ENCODE results near the gene PRMT9.

The PRMT9 gene

DNA sequence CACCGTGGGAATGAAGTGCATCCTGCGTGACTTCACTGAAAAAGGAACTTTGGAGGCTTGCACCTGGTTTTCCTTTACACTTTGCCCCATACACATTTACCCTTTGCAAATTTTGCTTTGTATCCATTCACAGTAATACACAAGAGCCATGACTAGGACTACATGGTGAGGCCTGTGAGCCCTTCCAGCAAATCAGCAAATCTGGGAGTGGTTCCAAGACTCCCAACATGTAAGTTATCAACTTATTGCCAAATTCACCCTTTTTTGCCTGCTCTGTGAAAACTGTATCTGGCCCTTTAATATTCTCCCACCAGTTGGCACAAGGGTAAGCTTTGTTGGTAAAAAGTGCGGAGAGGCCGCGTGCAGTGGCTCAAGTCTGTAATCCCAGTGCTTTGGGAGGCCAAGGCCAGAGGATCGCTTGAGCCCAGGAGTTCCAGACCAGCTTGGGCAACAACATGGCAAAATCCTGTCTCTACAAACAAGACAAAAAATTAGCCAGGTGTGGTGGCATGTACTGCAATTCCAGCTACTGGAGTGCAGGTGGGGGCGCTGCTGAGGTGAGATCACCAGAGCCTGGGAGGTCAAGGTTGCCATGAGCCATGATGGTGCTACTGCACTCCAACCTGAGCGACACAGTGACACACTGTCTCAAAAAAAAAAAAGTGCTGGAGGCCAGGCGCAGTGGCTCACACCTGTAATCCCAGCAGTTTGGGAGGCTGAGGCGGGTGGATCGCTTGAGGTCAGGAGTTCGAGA, 5.0 kb downstream of the PRMT9 start:
- no peak for DNase-seq

DNA sequence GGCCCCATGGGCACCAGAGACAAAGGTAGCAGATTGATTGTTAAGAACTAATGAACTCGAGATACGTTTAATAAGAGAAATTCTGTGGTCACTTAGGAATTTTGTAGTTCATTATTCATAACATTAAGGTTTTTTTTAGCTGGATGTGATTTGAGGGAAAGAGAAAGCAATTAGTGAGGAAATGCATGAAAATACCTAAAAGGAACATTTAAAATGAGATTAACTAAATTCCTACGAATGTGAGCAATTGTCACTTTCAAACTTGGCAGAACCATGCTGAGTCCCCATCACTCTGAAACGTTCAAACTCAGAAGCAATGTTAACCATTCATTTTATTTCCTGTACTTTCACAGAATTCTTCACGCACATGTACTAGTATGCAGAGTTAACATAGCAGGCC, 5.9 kb downstream of the PRMT9 start:
- no peak for DNase-seq

DNA sequence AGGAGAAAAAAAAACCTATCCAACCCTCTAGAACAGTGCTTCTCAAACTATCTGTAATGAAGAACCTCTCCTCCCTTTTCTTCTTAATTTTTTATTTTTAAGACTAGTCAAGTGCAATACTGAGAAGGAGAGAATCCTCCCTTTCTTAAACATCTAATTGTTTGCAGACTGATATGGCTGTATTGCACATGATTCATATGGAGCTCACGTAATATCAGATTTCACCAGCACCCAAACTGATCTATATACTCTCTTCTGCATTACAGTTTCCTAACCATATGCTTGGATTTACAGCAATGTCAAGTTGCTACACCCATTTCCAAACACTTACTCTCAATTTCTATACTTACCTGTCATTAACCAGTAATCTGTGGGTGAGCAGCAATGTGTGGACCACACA, 9.5 kb downstream of the PRMT9 start:
- DNase-seq, result no peak

DNA sequence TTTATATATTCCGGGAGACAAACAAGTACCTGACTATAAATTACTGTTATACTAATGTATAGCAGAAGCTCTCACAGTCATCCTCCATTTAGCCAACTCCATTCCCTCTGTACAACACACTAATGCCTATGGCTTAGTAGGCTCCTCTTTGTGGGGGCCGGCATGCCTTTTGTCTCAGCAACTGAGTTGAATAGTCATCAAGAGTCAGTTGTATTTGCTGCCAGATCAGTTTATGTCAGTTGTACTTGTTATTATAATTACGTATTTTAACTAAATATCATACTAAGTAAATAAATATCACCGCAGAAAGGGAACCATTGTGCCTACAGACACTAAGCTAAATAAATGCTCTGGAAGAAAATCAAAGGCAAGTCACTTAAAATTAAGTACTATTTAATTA, 9.9 kb downstream of the PRMT9 start:
- peak; percentile 29 for DNase-seq

DNA sequence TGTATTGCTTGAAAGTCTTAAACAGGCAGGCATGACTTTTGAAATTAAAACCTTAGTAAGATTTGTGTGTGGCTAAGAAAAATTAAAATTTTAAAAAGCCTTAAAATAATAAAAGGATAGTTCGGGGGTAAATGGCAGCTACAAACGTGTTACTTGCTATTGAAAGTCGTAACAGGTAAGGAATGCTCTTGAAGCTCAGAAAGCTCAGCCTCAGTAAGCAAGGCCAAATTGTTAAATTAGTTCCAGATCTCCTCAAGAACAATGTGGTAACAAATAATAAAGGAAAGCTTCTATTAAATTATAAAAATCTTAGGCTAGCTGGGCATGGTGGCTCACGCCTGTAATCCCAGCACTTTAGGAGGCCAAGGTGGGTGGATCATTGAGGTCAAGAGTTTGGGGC, 25.5 kb downstream of the PRMT9 start:
- no peak for DNase-seq

DNA sequence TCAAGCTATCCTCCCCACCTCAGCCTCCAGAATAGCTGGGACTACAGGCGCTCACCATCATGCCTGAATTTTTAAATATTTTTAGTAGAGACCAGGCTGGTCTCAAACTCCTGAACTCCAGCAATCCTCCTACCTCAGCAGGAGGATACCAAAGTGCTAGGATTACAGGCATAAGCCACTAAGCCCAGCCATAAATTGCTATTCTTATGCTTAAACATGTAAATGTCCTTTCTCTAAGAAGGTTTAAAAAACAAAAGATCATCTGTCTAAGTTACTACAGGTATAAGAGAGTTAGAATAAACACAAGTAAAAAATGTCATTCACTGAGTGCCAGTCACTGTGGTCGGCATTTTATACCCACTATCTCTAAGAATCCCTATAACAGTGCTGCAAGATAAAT, 28.3 kb downstream of the PRMT9 start:
- no peak for DNase-seq

DNA sequence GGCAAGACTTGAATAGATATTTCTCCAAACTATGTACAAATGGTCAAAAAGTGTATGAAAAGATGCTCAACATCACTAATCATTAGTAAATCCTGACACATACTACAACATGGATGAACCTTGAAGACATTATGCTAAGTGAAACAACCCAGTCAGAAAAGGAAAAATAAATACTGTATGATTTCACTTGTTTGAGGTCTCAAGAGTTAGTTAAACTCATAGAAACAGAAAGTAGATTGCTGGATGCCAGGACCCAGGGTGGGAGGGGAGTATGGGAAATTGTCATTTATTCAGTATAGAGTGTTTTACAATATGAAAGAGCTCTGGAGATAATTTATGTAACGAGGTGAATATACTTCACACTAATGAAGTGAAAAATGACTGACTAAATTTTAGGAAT, 32.4 kb downstream of the PRMT9 start:
- no peak for DNase-seq

DNA sequence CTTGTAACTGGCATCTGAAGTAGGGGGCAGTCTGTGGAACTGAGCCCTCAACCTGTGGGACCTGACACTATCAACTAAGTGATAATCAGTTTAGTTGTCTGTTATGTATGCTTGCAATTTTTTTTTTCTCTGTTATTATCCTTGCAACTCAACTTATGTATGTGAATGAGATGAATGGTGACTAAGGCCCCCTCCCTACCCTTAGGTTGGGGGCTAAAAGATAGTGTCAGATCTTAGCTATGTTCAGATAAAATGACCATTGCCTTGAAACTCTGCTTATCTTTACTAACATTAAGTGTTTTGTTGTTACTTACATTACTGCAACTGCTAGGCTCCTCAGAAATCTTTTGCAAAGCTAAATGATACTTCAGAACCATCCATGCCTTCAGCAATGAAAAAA, 35.3 kb downstream of the PRMT9 start:
- no peak for DNase-seq

DNA sequence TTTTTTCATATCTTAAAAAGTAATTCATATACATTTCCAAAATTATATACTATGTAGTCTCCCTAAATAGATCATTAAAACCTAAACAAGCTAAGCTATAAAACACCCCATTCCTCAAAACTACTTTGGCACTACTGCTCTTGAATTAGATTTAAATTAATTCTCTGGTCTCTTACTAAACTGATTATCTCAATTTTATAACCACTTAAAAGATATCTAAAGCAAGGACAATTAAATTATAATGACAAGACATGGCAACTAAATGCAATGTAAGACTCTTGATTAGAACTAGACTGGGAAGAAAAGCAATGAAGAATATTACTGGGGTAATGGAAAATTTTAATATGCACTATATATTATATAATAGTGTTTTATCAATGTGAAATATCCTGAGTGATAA, 38.9 kb downstream of the PRMT9 start:
- no peak for DNase-seq

DNA sequence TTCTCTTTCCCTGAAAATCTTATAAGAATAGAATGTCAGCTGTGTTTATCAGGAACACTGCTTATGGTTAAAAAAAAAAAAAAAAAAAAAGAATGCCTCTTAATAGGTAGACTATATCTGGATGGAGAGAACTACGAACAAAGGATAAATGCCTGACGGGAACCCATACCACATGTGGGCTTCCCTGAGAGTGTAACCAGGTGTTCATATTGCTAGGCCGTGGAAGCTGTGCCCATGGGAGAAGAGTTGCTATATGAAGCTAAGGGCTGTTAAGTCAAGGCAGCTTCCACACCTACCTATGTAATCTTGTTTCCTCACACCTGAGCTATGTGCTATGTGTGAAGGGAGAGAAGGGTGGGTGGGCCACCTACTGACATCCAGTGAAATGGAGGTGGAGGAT, 39.5 kb downstream of the PRMT9 start:
- no peak for DNase-seq

DNA sequence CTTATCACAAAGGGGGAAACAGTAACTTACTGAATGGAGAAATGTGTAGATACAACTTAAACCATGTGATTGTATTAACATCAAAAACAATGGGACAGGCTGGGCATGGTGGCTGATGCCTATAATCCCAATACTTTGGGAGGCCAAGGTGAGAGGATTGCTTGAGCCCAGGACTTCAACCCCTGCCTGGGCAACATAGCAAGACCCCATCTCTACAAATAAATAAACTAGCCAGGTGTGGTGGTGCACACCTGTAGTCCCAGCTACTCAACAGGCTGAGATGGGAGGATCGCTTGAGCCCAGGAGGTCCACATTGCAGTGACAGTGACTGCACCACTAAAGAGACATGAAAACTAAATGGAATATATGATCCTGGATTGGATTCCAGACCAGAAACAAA, 40.3 kb downstream of the PRMT9 start:
- no peak for DNase-seq

DNA sequence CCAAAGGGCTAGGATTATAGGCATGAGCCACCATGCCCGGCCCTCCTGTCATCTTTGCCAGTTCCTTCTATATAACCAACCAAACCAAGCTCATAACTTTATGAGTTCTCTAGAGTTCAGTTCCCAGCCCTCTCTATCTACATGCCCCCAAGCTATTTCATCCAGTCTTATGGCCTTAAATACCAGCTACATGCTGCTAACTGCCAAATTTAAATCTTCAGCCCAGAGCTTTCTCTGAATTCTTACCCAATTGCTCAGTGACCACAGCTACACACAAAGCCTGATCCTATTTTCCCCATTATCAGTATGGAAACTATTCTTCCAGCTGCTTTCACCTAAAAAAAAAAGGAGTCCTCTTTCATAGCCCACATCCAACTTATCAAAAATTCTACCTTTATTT, 43.6 kb downstream of the PRMT9 start:
- DNase-seq, result no peak

DNA sequence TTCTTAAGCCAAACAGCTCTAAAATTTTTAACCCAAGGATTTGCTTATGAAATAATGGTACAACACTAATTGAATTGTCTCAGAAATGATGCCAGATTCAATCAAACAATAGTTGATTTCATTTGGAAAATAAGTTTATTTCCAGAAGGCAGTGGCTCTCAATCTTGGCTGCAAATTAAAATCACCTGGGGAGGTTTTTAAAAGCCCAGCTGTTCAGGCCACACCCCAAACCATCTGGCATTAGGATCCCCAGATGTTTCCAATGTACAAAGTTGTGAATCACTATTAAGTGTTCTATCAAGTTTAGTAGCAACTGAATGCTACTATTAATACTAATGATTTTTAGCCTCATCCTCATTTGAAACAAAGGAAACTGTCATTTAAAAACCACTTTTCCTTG, 44.6 kb downstream of the PRMT9 start:
- DNase-seq, result no peak

DNA sequence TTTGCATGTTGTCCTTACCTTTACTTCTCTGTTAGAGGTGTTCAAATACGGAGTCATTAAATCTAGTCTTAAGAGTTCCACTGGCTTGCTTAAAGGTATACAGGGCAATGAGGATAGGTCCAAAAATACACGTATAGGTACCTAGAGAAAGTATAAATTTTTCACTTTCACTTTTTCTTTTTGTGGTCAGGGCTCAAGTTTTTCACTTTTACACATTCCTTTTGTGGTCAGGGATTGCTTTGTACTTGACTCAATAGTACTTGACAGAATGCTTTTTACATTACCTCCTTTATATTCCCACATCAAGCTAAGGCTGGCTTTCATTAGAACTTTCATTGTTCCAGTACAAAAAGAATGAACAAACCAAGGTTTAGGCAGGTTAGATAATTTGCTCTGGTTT, 45.0 kb downstream of the PRMT9 start:
- no peak for DNase-seq

DNA sequence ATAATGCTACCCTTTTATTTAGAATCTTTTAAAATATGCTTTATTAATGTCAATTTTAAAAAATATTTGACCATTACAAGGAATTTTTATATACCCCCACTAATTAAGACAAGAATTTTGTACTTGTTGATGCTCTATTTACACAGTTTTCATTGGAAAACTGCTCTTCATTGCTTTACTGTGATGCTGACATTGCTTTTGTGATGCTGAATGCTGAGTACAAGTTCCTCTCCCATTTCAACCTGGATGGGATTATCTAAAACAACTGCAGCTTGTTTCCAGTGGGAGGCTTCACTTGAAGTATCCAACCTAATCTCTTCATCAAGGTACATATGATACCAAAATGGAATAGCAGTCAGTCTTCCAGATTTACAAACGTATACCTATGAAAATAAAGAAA, 45.6 kb downstream of the PRMT9 start:
- no peak for DNase-seq

DNA sequence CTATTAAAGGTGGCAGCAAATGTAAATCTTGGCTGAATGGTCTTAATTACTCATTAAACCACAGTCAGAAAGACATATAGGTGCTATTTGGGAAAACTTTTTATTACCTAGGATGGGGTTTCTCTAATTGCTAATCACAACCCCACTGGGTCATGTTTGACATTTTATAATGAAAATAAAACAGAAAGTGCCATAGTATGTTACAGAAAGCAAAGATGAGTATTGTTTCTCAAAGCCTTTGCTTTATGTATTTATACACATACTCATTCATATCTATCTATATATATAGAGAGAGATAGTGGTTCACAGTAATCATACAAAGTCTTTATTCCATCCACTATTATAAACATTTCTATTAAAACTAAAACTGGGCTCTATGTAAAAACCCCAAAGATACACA, 48.6 kb downstream of the PRMT9 start:
- DNase-seq, result no peak

DNA sequence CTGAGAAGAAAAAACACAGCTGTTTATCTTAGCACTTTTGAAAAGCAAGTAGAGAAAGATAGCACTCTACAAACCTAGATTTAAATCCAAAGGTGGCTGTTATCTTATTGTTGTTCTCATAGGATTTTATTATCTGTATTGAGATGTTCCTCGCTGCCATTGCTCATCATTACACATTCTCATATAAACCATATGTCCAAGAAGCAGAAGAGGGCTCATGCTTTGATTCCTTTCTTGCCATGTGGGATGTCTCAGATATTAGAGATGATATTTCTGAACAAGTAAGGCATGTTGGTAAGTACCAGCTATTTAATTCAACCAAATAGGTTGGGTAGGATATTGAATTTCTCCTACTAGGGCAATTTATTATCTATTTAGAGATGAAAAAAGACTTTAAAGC, 50.3 kb downstream of the PRMT9 start:
- no peak for DNase-seq

DNA sequence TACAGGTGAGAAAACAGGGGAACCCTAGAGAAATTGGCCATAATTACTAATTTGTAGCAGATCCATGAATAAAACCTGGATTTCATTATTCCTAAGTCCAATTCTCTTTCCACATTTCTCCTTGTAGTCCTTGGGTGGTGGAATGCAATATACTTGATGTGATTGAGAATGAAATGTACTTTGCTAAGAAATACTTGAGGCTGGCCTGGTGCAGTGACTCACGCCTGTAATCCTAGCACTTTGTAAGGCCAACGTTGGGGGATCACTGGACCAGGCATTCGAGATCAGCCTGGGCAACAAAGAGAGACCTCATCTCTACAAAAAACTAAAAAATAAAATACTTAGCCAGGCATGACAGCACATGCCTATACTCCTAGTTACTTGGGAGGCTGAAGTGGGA, 50.9 kb downstream of the PRMT9 start:
- no peak for DNase-seq

DNA sequence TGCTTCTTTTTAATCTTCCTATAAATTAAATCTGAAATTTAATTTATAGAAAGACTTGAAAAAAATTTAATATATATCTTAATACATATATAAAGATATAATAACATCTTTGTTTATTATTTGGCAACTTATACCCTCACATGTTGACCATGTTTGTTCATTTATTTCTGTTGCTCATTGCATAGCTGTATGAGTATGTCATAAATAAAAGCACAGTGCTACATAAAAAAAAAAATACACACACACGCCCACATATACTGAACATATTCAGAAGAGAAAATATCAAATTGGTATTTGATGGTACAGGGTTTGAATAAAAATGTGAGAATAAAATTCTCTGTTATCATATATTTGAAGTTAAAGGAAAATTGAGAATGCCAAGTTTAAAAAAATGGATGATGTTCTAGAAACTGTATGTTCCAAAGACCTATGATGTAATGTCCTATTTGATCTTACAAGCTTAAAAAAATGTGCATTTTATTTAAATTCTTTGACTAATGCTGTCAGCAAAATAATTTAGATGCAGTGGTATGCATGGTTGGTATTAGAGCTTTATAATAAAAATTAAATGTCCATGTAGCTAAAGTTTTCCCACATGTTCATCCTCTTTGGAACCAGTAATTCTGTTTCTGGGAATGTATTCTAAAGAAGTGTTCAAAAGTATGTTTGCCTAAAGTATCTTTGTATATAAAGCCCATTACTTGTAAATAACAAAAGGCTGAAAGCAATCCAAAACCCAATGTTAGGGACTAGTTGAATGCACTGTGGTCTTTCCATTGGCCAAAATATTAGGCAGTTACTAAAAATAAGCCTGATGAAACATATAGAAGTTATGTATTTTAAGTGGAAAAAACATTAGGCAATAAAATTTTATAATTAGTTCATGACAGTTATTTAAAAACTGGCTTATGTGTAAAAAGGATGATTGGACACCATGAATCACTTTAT, 53.9 kb downstream of the PRMT9 start:
- no peak for DNase-seq

DNA sequence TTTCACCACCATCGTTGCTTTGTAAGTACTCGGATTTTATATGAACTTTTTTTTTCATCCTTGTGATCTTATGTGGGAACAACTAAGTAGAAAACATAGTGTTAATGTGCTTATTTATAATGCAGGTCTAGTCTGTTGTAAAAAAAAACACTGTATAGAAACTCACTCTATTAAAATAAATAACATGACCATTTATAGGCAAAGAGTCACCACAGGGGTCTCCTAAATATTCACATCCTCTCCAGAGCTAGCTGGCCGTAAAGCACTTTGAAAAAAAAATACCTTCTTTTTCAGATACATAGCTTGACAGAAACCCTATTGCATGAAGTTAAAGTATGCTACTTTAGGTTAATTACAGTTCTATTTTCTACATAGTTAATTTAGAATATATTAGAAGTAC, 55.5 kb downstream of the PRMT9 start:
- no peak for DNase-seq

DNA sequence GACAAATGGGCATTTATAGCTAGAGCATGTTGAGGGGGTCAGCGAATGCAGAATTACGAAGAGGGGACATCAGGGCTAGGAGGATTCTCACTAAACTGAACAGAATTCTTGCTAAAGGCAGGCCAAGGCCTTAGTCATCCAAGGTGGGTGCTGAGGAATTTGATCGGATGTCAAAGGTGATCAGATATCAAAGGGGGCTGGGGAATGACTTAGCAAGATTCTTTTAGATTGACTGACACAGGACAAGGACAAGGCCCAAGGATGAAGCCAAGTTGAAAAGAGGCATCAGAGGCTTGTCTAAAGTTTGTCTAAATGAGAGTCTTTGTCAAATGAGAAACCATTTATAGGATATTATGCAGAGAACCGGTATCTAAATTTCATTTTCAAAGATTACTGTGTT, 57.1 kb downstream of the PRMT9 start:
- no peak for DNase-seq

DNA sequence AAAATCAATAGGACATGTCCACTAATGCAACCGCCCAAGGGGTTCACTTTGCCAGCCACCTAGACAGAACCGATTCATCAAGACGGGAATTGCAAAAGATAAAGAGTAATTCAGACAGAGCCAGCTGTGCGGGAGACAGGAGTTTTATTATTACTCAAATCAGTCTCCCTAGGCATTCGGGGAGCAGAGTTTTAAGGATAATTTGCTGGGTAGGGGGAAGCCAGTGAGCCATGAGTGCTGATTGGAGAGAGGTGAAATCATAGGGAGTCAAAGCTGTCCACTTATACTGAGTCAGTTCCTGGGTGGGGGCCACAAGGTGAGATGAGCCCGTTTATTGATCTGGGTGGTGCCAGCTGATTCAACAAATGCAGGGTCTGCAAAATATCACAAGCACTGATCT, 58.2 kb downstream of the PRMT9 start:
- no peak for DNase-seq

DNA sequence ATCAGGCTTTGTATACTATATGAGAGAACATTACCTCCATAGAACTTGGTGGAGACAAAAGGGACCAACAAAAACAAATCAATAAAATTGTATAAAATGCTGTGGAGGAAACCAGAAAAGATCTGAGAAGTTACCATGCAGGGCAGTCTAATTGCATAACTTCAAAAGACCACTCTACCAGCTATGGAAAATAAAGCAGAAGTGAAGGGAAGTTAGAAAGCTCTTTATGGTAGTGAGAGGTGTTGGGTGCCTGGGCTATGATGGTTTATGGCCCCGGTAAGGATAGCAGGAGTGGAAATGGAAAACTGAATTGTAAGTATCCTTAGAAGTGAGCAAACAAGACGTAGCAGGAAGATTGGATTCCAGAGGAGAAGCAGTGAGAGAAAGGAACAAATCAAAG, 63.6 kb downstream of the PRMT9 start:
- DNase-seq, result no peak
